22Rv1 (cell line): ENCODE measurements around the gene UCK1.
"Not testable (repeated sequence)": the region's sequence is repeated elsewhere in the genome, so short reads cannot be mapped to it uniquely, and the experiment has no call there.

Experiments used
- H3K27ac ChIP-seq: fragments of 450-650 bp; 2 replicates; pipeline ENCODE4 v1.5.1; 2017
- ZFX ChIP-seq: fragments of 450-650 bp; IDR thresholded peaks from 2 replicates; pipeline ENCODE4 v1.6.1; 2017; ENCODE audit warnings: antibody characterized with exemption, borderline replicate concordance
- TF ChIP-seq, protein P1 (sequence below): fragments of 450-650 bp; IDR thresholded peaks from 2 replicates; pipeline ENCODE4 v1.5.1; 2017; ENCODE audit warnings: mild to moderate bottlenecking

Gene UCK1

GRCh38 chr9:131518553-131518952, 12.5 kb downstream of the UCK1 start:
- no peak overlapping the region for H3K27ac ChIP-seq
- no peak for TF ChIP-seq ZFX
- TF ChIP-seq, protein P1, sequence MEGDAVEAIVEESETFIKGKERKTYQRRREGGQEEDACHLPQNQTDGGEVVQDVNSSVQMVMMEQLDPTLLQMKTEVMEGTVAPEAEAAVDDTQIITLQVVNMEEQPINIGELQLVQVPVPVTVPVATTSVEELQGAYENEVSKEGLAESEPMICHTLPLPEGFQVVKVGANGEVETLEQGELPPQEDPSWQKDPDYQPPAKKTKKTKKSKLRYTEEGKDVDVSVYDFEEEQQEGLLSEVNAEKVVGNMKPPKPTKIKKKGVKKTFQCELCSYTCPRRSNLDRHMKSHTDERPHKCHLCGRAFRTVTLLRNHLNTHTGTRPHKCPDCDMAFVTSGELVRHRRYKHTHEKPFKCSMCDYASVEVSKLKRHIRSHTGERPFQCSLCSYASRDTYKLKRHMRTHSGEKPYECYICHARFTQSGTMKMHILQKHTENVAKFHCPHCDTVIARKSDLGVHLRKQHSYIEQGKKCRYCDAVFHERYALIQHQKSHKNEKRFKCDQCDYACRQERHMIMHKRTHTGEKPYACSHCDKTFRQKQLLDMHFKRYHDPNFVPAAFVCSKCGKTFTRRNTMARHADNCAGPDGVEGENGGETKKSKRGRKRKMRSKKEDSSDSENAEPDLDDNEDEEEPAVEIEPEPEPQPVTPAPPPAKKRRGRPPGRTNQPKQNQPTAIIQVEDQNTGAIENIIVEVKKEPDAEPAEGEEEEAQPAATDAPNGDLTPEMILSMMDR: no peak

DNA sequence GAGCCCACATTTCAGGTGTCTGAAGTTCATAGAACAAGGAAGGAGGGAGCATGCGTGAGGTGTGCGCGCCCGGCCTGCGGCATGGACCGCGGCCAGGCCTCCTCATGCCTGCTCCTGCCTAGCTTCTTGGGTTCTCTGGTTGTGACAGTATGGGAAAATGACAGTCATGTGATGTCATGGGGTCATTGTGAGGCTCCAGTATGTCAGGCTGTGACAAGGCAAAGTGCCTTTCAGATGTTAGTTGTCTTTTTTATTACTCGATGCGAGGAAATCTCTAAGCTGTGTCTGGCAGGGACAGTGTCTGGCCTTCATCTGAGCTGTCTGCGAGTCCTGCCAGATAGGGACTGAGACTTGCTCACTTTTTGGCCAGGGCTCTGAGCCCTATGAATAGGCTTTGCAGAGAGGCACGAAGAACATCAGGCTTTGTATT, 13.3 kb downstream of the UCK1 start:
- H3K27ac ChIP-seq: no peak overlapping the region
- TF ChIP-seq, protein P1: no peak
- TF ChIP-seq ZFX: no peak

GRCh38 chr9:131516930-131517329, 14.1 kb downstream of the UCK1 start:
- TF ChIP-seq ZFX: no peak
- TF ChIP-seq, protein P1: no peak
- H3K27ac ChIP-seq: no peak overlapping the region

GRCh38 chr9:131516100-131516499, 15.0 kb downstream of the UCK1 start:
- H3K27ac ChIP-seq: no peak overlapping the region
- TF ChIP-seq, protein P1: no peak
- no peak for TF ChIP-seq ZFX

DNA sequence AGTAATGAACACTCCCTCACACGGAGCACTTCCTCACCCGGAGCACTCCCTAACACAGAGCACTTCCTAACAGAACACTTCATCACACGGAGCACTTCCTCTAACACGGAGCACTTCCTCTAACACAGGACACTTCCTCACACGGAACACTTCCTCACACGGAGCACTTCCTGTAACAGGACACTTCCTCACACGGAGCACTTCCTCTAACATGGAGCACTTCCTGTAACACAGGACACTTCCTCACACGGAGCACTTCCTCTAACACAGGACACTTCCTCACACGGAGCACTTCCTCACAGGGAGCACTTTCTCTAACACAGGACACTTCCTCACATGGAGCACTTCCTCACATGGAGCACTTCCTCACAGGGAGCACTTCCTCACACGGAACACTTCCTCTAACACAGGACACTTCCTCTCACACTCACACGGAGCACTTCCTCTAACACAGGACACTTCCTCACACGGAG, 15.5 kb downstream of the UCK1 start:
- not testable (repeated sequence) for H3K27ac ChIP-seq

- TF ChIP-seq, protein P1: no peak
- TF ChIP-seq ZFX: no peak
- no peak overlapping the region for H3K27ac ChIP-seq
Observed at GRCh38 chr9:131513177-131513576, 17.9 kb downstream of the UCK1 start.

DNA sequence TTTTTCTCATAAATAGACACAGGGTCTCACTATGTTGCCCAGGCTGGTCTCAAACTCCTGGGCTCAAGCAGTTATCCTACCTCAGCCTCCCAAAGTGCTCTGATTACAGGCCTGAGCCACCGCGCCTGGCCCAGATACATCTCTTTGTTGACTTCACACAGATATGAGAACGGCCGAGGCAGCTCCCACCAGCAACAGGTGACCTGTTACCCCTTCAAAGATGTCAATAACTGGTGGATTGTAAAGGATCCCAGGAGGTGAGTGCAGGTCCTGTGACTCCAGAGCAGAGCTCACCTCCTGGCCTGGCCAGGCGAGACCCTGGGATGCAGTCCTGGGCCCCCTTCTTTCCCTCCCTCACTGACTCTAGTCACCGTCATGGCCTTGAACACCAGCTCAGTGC, 19.2 kb downstream of the UCK1 start:
- TF ChIP-seq, protein P1: no peak
- TF ChIP-seq ZFX: no peak
- H3K27ac ChIP-seq: no peak overlapping the region

GRCh38 chr9:131511416-131511815, 19.6 kb downstream of the UCK1 start:
- no peak overlapping the region for H3K27ac ChIP-seq

More at GRCh38 chr9:131511416-131511815, 19.6 kb downstream of the UCK1 start:
- TF ChIP-seq, protein P1: no peak
- no peak for TF ChIP-seq ZFX
